ENCODE results near the gene DENND1A. TPM values are rescaled to one million over a fixed set of nuclear protein-coding genes. Genes with fewer than 3 reads are reported as not detected.

Gene DENND1A
- total RNA-seq, 1 donor = 22.9 TPM

GRCh38 chr9:123416176-123416575 lies 513.8 kb downstream of the DENND1A start:
- DNase-seq (ENCODE audit: low read depth) = no peak
- no peak for TF ChIP-seq CTCF (IDR thresholded peaks at IDR 0.05; ENCODE audit: insufficient read depth, low read depth, low read length)
- H3K4me3 ChIP-seq (ENCODE audit: low read depth, low read length) = no peak overlapping the region

- no peak for TF ChIP-seq CTCF (IDR thresholded peaks at IDR 0.05; ENCODE audit: insufficient read depth, low read depth, low read length)
- peak; percentile 69 for DNase-seq (ENCODE audit: low read depth)
- H3K4me3 ChIP-seq (ENCODE audit: low read depth, low read length) = no peak overlapping the region
Observed at GRCh38 chr9:123414936-123415930, 514.7 kb downstream of the DENND1A start.

- no peak overlapping the region for H3K4me3 ChIP-seq (ENCODE audit: low read depth, low read length)
- no peak for TF ChIP-seq CTCF (IDR thresholded peaks at IDR 0.05; ENCODE audit: insufficient read depth, low read depth, low read length)
- DNase-seq (ENCODE audit: low read depth) = no peak
Observed at GRCh38 chr9:123414204-123414603, 515.7 kb downstream of the DENND1A start.

GRCh38 chr9:123412171-123412820 lies 517.6 kb downstream of the DENND1A start:
- TF ChIP-seq CTCF (IDR thresholded peaks at IDR 0.05; ENCODE audit: insufficient read depth, low read depth, low read length) = no peak
- DNase-seq (ENCODE audit: low read depth) = no peak
- H3K4me3 ChIP-seq (ENCODE audit: low read depth, low read length) = no peak overlapping the region

- DNase-seq (ENCODE audit: low read depth) = no peak
- no peak for TF ChIP-seq CTCF (IDR thresholded peaks at IDR 0.05; ENCODE audit: insufficient read depth, low read depth, low read length)
Observed at GRCh38 chr9:123411636-123412035, 518.3 kb downstream of the DENND1A start.

GRCh38 chr9:123411191-123411590 lies 518.7 kb downstream of the DENND1A start:
- DNase-seq (ENCODE audit: low read depth) = no peak
- no peak overlapping the region for H3K4me3 ChIP-seq (ENCODE audit: low read depth, low read length)
- no peak for TF ChIP-seq CTCF (IDR thresholded peaks at IDR 0.05; ENCODE audit: insufficient read depth, low read depth, low read length)

More at GRCh38 chr9:123411636-123412035, 518.3 kb downstream of the DENND1A start:
- H3K4me3 ChIP-seq (ENCODE audit: low read depth, low read length) = no peak overlapping the region

Data from fibroblast of villous mesenchyme (primary cell).